ENCODE results near the gene S1PR1. TPM values are rescaled to one million over a fixed set of nuclear protein-coding genes. Genes with fewer than 3 reads are reported as not detected.

Gene S1PR1
- total RNA-seq, 1 donor from 2014 or later: 54.9 TPM

DNA sequence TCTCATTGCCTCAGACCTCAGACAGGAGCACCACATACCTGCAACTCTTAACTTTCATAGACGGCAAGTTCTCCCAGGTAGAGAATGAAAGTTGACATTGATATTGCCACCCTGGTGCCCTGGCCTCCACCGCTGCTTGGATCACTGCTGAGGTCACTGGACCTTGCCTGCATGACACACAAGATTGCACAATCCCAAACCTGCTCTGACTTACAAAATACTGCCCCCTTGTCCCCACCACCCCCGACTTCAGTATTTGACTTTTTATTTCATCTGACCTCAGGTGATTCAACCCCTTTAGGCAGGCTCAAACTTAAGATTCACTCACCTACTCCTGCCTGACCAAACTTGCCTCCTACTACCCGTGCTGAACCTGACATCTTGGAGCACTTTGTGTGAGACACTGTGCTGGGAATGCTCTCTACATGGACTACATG lies 43.1 kb upstream of the S1PR1 start:
- Histone ChIP-seq H3K27me3 (ENCODE audit: low read depth) (no peaks in the 10 kb centered on the region), H3K4me3 (no peak overlapping the region), H3K4me1 (peaks cover 9% of the 10 kb centered on the region), H3K36me3 (no peaks in the 10 kb centered on the region), H3K27ac (replicated peaks) (no peak overlapping the region), H3K9me3 (replicated peaks) (no peaks in the 10 kb centered on the region)
- no peak for DNase-seq
- TF ChIP-seq, protein P1, sequence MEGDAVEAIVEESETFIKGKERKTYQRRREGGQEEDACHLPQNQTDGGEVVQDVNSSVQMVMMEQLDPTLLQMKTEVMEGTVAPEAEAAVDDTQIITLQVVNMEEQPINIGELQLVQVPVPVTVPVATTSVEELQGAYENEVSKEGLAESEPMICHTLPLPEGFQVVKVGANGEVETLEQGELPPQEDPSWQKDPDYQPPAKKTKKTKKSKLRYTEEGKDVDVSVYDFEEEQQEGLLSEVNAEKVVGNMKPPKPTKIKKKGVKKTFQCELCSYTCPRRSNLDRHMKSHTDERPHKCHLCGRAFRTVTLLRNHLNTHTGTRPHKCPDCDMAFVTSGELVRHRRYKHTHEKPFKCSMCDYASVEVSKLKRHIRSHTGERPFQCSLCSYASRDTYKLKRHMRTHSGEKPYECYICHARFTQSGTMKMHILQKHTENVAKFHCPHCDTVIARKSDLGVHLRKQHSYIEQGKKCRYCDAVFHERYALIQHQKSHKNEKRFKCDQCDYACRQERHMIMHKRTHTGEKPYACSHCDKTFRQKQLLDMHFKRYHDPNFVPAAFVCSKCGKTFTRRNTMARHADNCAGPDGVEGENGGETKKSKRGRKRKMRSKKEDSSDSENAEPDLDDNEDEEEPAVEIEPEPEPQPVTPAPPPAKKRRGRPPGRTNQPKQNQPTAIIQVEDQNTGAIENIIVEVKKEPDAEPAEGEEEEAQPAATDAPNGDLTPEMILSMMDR (IDR thresholded peaks at IDR 0.05; ENCODE audit: borderline replicate concordance): no peak
- intact Hi-C loops (cut with micrococcal nuclease): no loop called here

- no peaks in the 10 kb centered on the region for H3K36me3 ChIP-seq
- no peak for DNase-seq
- H3K9me3 ChIP-seq (replicated peaks): no peaks in the 10 kb centered on the region
- peaks cover 9% of the 10 kb centered on the region for H3K4me1 ChIP-seq
- intact Hi-C loops (cut with micrococcal nuclease): no loop called here
- no peaks in the 10 kb centered on the region for H3K27me3 ChIP-seq (ENCODE audit: low read depth)
- TF ChIP-seq, protein P1 (IDR thresholded peaks at IDR 0.05; ENCODE audit: borderline replicate concordance): no peak
- no peak overlapping the region for H3K4me3 ChIP-seq
- H3K27ac ChIP-seq (replicated peaks): no peak overlapping the region
Observed at GRCh38 chr1:101194746-101195145, 42.1 kb upstream of the S1PR1 start.

DNA sequence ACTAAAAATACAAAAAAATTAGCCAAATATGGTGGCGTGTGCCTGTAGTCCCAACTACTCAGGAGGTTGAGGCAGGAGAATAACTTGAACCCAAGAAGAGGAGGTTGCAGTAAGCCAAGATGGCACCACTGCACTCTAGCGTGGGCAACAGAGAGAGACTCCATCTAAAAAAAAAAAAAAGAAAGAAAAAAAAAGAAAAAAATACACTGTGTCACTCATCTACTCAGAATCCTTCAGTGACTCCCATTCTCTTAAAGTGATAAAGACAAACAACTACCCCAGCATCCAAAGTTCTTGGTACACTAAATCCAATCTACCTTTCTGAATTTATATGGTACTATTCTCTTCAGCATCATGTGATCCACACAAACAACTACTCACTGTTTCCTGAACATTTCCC lies 40.2 kb upstream of the S1PR1 start:
- Histone ChIP-seq H3K4me1 (no peaks in the 10 kb centered on the region), H3K9me3 (replicated peaks) (no peaks in the 10 kb centered on the region), H3K4me3 (no peak overlapping the region), H3K27me3 (ENCODE audit: low read depth) (no peaks in the 10 kb centered on the region), H3K27ac (replicated peaks) (no peak overlapping the region), H3K36me3 (no peaks in the 10 kb centered on the region)
- DNase-seq: no peak
- TF ChIP-seq, protein P1 (IDR thresholded peaks at IDR 0.05; ENCODE audit: borderline replicate concordance): no peak
- intact Hi-C loops (cut with micrococcal nuclease): no loop called here

GRCh38 chr1:101198842-101199636 lies 37.8 kb upstream of the S1PR1 start:
- intact Hi-C loops (cut with micrococcal nuclease): no loop called here
- no peak for DNase-seq

DNA sequence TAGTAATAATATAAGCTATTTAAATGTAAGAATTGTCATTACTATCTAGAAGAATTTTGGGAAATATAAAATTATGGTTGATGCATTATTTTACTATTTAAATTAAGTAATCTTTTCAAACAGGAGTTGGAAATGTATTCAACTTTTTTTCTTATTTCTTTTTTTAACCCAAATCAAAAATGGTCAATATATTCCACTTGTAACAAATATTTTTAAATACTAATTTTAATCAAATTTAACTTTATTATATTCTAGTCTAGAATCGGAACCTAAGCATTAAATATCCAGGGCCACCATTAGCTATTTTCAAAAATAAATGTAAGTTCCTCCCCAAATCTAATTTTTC lies 37.2 kb upstream of the S1PR1 start:
- DNase-seq: no peak
- peaks cover 12% of the 10 kb centered on the region for H3K4me1 ChIP-seq
- H3K4me3 ChIP-seq: no peak overlapping the region
- H3K36me3 ChIP-seq: no peaks in the 10 kb centered on the region
- H3K9me3 ChIP-seq (replicated peaks): no peaks in the 10 kb centered on the region
- no peaks in the 10 kb centered on the region for H3K27me3 ChIP-seq (ENCODE audit: low read depth)
- H3K27ac ChIP-seq (replicated peaks): no peak overlapping the region
- intact Hi-C loops (cut with micrococcal nuclease): no loop called here
- TF ChIP-seq, protein P1 (IDR thresholded peaks at IDR 0.05; ENCODE audit: borderline replicate concordance): no peak

More at GRCh38 chr1:101198842-101199636, 37.8 kb upstream of the S1PR1 start:
- Histone ChIP-seq H3K4me3 (no peak overlapping the region), H3K9me3 (replicated peaks) (no peaks in the 10 kb centered on the region), H3K4me1 (peaks cover 6% of the 10 kb centered on the region), H3K36me3 (no peaks in the 10 kb centered on the region), H3K27ac (replicated peaks) (no peak overlapping the region), H3K27me3 (ENCODE audit: low read depth) (no peaks in the 10 kb centered on the region)
- TF ChIP-seq, protein P1 (IDR thresholded peaks at IDR 0.05; ENCODE audit: borderline replicate concordance): no peak

All from left ventricle myocardium inferior (tissue), 1 donor.